HepG2 (cell line): ENCODE data around the gene C3orf22. TPM values are rescaled to one million over a fixed set of nuclear protein-coding genes. Genes with fewer than 3 reads are reported as not detected.

ENCODE experiments used
- ATAC-seq: fragments of 200-7000 bp; cut with Tn5 transposase; 3 replicates; pipeline ENCODE4 v1.9.1; 2020; ENCODE audit warnings: mild to moderate bottlenecking, moderate library complexity
- BruUV-seq: library from RNA; stranded (reverse); fragments of 400-500 nt; replicated peaks from 2 replicates; lab custom pipeline; 2021; lab: Mats Ljungman, UMichigan
- CTCF ChIA-PET: fragments of 300-600 bp; formaldehyde crosslinking; extraction: SDS; loops from one replicate; lab custom pipeline; 2021; ENCODE audit warnings: low total read pairs, inconsistent platforms, low intra/inter-chr PET ratio; lab: Yijun Ruan, JAX
- POLR2A ChIA-PET: fragments of 350-600 bp; sonication (Branson Sonifier 250); formaldehyde crosslinking; loops from one replicate; lab custom pipeline; 2020; ENCODE audit warnings: antibody characterized with exemption, inconsistent platforms; lab: Yijun Ruan, JAX
- DNase-seq: peaks from one replicate; pipeline ENCODE4 v3.0.0-alpha.2; 2015; ENCODE audit warnings: low spot score
- FAIRE-seq: peaks from 3 replicates; lab custom pipeline; 2011; peaks lifted over from hg19 to GRCh38; lab: Jason Lieb, UNC
- H2AFZ ChIP-seq: one replicate; pipeline ENCODE4 v1.6.1; 2011; ENCODE audit warnings: low read length, inconsistent platforms
- H3K27ac ChIP-seq: fragments of 300-600 bp; 3 replicates; pipeline ENCODE4 v1.8.0; 2011; ENCODE audit warnings: mixed run types, mild to moderate bottlenecking, mixed read lengths, low read length, inconsistent platforms; ENCODE audit not compliant: insufficient read depth; ENCODE audit errors: extremely low read length
- H3K27me3 ChIP-seq, 2 experiments: fragments of 200-600 bp in 1 of 2; 2 replicates in 1 of 2; 3 replicates in 1 of 2; pipeline versions ENCODE4 v1.6.0 to v1.8.0; 2011; ENCODE audit warnings: low read length in 2 of 2, mild to moderate bottlenecking in 2 of 2, moderate library complexity in 2 of 2, inconsistent platforms in 1 of 2; ENCODE audit not compliant: insufficient read depth in 2 of 2, control insufficient read depth in 1 of 2
- H3K36me3 ChIP-seq, 2 experiments: fragments of 200-600 bp in 1 of 2; replicated peaks in 1 of 2; 2 replicates in 1 of 2; 3 replicates in 1 of 2; pipeline versions ENCODE4 v1.5.1 to v1.8.0; 2011; ENCODE audit warnings: low read length in 2 of 2, inconsistent platforms in 1 of 2; ENCODE audit not compliant: insufficient read depth in 2 of 2, control insufficient read depth in 1 of 2
- H3K4me1 ChIP-seq: 2 replicates; pipeline ENCODE4 v1.5.1; 2012; ENCODE audit warnings: low read length, inconsistent platforms; ENCODE audit not compliant: insufficient read depth
- H3K4me2 ChIP-seq: 2 replicates; pipeline ENCODE4 v1.6.0; 2011; ENCODE audit warnings: low read depth, low read length, inconsistent platforms
- H3K4me3 ChIP-seq, 3 experiments: fragments of 200-600 bp in 1 of 3; sonication (generic), shearing (Covaris generic) in 1 of 3; replicated peaks in 1 of 3; 2 replicates each; pipeline ENCODE4 v1.5.1; 2011 to 2016; ENCODE audit warnings: low read length in 3 of 3, inconsistent platforms in 2 of 3, low read depth in 2 of 3, mild to moderate bottlenecking in 2 of 3, control low read depth in 1 of 3, mixed read lengths in 1 of 3; ENCODE audit not compliant: insufficient read depth in 1 of 3
- H3K79me2 ChIP-seq: one replicate; pipeline ENCODE4 v1.6.1; 2011; ENCODE audit warnings: low read length, inconsistent platforms; ENCODE audit not compliant: insufficient read depth
- H3K9ac ChIP-seq: 2 replicates; pipeline ENCODE4 v1.6.0; 2011; ENCODE audit warnings: mild to moderate bottlenecking, low read depth, low read length, inconsistent platforms; ENCODE audit not compliant: insufficient read depth
- H3K9me3 ChIP-seq: 2 replicates; pipeline ENCODE4 v1.5.1; 2012; ENCODE audit warnings: mild to moderate bottlenecking, low read length
- H4K20me1 ChIP-seq: 2 replicates; pipeline ENCODE4 v1.6.0; 2011; ENCODE audit warnings: inconsistent platforms, mild to moderate bottlenecking, low read length, moderate library complexity; ENCODE audit not compliant: insufficient read depth
- AGO2 ChIP-seq: fragments of 200-400 bp; formaldehyde crosslinking; optimal IDR thresholded peaks from 2 replicates; pipeline ENCODE3; 2017; ENCODE audit warnings: mild to moderate bottlenecking, low read depth, low read length, moderate library complexity
- FOXC1 ChIP-seq: sonication (generic); formaldehyde crosslinking; IDR thresholded peaks from 2 replicates; pipeline ENCODE4 v1.8.0; 2022; ENCODE audit warnings: mild to moderate bottlenecking, missing genetic modification reagents, borderline replicate concordance
- HNRNPL ChIP-seq: fragments of 200-400 bp; formaldehyde crosslinking; IDR thresholded peaks from 2 replicates; pipeline ENCODE4 v1.6.1; 2017; ENCODE audit warnings: mild to moderate bottlenecking, low read depth, low read length
- MAZ ChIP-seq, 2 experiments: sonication (generic) in 1 of 2; formaldehyde crosslinking in 1 of 2; IDR thresholded peaks; 2 replicates each; pipeline versions ENCODE4 v1.5.0 to v1.6.1; 2012 to 2020; ENCODE audit warnings: low read depth in 2 of 2, mild to moderate bottlenecking in 2 of 2, borderline replicate concordance in 1 of 2, improper control_type of control experiment in 1 of 2, low read length in 1 of 2, missing genetic modification reagents in 1 of 2, moderate library complexity in 1 of 2
- PRPF4 ChIP-seq: fragments of 200-400 bp; formaldehyde crosslinking; IDR thresholded peaks from 2 replicates; pipeline ENCODE4 v1.6.1; 2016; ENCODE audit warnings: low read length, low read depth; ENCODE audit not compliant: poor library complexity, severe bottlenecking
- RBFOX2 ChIP-seq: fragments of 200-400 bp; formaldehyde crosslinking; IDR thresholded peaks from 2 replicates; pipeline ENCODE4 v1.6.1; 2017; ENCODE audit warnings: low read depth, mild to moderate bottlenecking, low read length
- SALL2 ChIP-seq: sonication (generic); formaldehyde crosslinking; IDR thresholded peaks from 2 replicates; pipeline ENCODE4 v1.8.1; 2023; ENCODE audit warnings: mild to moderate bottlenecking, missing genetic modification reagents, inconsistent platforms
- ZC3H4 ChIP-seq: sonication (generic); formaldehyde crosslinking; IDR thresholded peaks from 2 replicates; pipeline ENCODE4 v1.4.0; 2020; ENCODE audit warnings: missing genetic modification reagents, borderline replicate concordance
- ZFX ChIP-seq: sonication (generic); formaldehyde crosslinking; IDR thresholded peaks from 2 replicates; pipeline ENCODE4 v1.4.0; 2020; ENCODE audit warnings: mild to moderate bottlenecking, low read depth, missing genetic modification reagents, moderate library complexity
- ZFY ChIP-seq: sonication (generic); formaldehyde crosslinking; IDR thresholded peaks from 2 replicates; pipeline ENCODE4 v1.4.0; 2020; ENCODE audit warnings: missing genetic modification reagents
- ZNF432 ChIP-seq: sonication (generic); formaldehyde crosslinking; IDR thresholded peaks from 2 replicates; pipeline ENCODE4 v1.5.0; 2020; ENCODE audit warnings: missing genetic modification reagents, mild to moderate bottlenecking, borderline replicate concordance
- ZNF501 ChIP-seq: sonication (generic); formaldehyde crosslinking; IDR thresholded peaks from 2 replicates; pipeline ENCODE4 v1.5.1; 2020; ENCODE audit warnings: mild to moderate bottlenecking, moderate library complexity, missing genetic modification reagents
- ZNF652 ChIP-seq: IDR thresholded peaks from 2 replicates; pipeline ENCODE4 v1.6.1; 2016; ENCODE audit warnings: low read depth, borderline replicate concordance
- WGBS: methylation state at CpG from one replicate; pipeline ENCODE4 v1.1.6; 2017; ENCODE audit warnings: low lambda C conversion rate; 5-methylcytosine and 5-hydroxymethylcytosine counted together
- in situ Hi-C: cut with HindIII; loops from 2 replicates; pipeline ENCODE4 v1.10.0; 2017; ENCODE audit warnings: low pct_unique_long_range_greater_than_20kb; ENCODE audit not compliant: extremely low pct_ligation_motif_present
- intact Hi-C: fragments of 100-400 bp; cut with micrococcal nuclease; formaldehyde crosslinking; loops from one replicate; pipeline ENCODE4 v1.10.0; 2022; ENCODE audit not compliant: unreplicated experiment
- polyA plus RNA-seq, 8 experiments: library from polyadenylated mRNA; depleted of rRNA in 3 of 8; stranded (reverse) in 7 of 8; unstranded in 1 of 8; fragments of >200 nt; fragmentation: Illumina TruSeq in 4 of 8; extraction: Trizol in 4 of 8; gene quantifications; 2 replicates each; pipeline versions ENCODE4 v1.2.1 to v1.2.3, GENCODE V29; 2011 to 2016; ENCODE audit warnings: low read depth in 4 of 8, missing spikeins in 1 of 8, mixed read lengths in 1 of 8; ENCODE audit not compliant: insufficient read depth in 1 of 8
- total RNA-seq, 5 experiments: library from RNA; depleted of rRNA; stranded (reverse); fragments of >200 nt; fragmentation: Illumina TruSeq; extraction: Trizol; gene quantifications; 2 replicates each; pipeline ENCODE4 v1.2.3, GENCODE V29; 2016; ENCODE audit warnings: low read depth in 1 of 5

Gene C3orf22
- total and polyA plus RNA-seq, 2 of the 13 experiments (the other 11 are each of a cell fraction or from before 2014, with no cell fraction given): not detected

GRCh38 chr3:126526668-126527005 is 32.1 kb downstream of the C3orf22 start:
- FAIRE-seq (no peak), DNase-seq (no peak), ATAC-seq (no peak)
- H3K9me3 ChIP-seq: no peaks in the 10 kb centered on the region
- H2AFZ ChIP-seq: no peak overlapping the region
- H3K27me3 ChIP-seq: no peaks in the 10 kb centered on the region; a peak in 1 of 5 replicates
- POLR2A ChIA-PET: interaction anchor here (4.7 kb wide), 1 partner anchor 8 kb away, joined by 53 read pairs; the partner anchor contains the start of gene UROC1
- peaks cover 16% of the 10 kb centered on the region for H3K79me2 ChIP-seq
- TF ChIP-seq RBFOX2: peak; percentile 35; the same call in 1 of the 2 replicates
- TF ChIP-seq SALL2: no peak
- TF ChIP-seq AGO2: peak; percentile 63
- no peak overlapping the region for H3K9ac ChIP-seq
- intact Hi-C loops (no loop called here), in situ Hi-C loops (no loop called here)
- WGBS: no CpG with 5 or more reads among the region's 7 CpGs
- no peak overlapping the region for H3K4me2 ChIP-seq
- H3K4me3 ChIP-seq: no peak overlapping the region
- no peaks in the 10 kb centered on the region for H4K20me1 ChIP-seq
- H3K27ac ChIP-seq: peak overlapping the region; percentile 88
- H3K36me3 ChIP-seq: no peaks in the 10 kb centered on the region; a peak in 1 of 5 replicates
- BruUV-seq: no TSS peak
- H3K4me1 ChIP-seq: peaks cover 87% of the 10 kb centered on the region
- CTCF ChIA-PET: no interaction called here

DNA sequence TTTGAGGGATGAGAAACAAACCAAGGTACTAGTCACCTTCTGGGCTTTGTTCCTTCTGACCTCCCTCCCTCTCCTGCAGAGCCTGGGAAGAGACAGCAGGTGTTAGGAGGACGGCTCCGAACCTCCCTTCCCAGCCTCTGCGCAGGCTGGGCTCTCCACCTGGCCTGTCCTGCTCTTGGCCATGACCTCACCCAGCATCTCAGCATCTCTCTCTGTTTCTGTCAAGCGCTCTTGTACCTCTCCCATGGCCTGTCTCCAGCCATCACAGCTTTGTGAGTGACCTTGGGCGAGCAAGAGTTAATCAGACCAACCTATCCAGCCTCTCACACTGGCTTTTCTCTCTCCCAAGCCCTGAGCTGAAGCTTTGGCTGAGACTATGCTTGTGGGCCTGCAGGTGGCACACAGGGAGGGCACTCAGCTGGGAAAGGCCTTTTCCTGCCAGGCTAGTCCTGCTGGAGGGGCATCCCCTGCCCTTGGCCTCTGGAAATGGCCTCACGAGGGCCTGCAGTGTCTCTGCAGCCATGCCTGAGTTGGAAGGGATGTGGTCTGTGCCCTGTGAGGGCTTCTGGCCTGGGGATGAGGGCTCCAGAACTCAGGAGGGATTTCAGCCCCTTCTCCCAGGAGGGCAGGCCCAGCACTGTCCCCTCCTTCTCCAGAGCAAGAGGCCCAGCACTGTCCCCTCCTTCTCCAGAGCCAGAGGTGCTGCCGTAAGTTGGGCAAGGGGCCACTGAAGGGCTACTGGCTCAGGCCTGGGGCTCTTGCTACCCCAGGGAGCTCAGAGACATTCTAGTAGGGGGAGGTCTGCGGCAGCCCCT is 32.7 kb downstream of the C3orf22 start:
- Histone ChIP-seq H3K9me3 (no peaks in the 10 kb centered on the region), H3K9ac (peak overlapping the region; percentile 88), H3K36me3 (no peaks in the 10 kb centered on the region; a peak in 1 of 5 replicates), H3K27me3 (no peaks in the 10 kb centered on the region; a peak in 1 of 5 replicates), H2AFZ (no peak overlapping the region), H3K4me3 (peak overlapping the region in 1 of 3 experiments; percentile 84; a peak in 1 of 6 replicates), H3K79me2 (peaks cover 16% of the 10 kb centered on the region), H4K20me1 (no peaks in the 10 kb centered on the region), H3K4me1 (peaks cover 91% of the 10 kb centered on the region), H3K27ac (peak overlapping the region; percentile 98), H3K4me2 (peak overlapping the region; percentile 97)
- ChIA-PET POLR2A (interaction anchor here (4.7 kb wide), 1 partner anchor 8 kb away, joined by 53 read pairs; the partner anchor contains the start of gene UROC1), CTCF (no interaction called here)
- no peak for FAIRE-seq
- 98% methylated on average over 5 of the region's 8 CpGs for WGBS
- in situ Hi-C loops: no loop called here
- DNase-seq: no peak
- ATAC-seq: no peak
- intact Hi-C loops: no loop called here
- BruUV-seq: no TSS peak
- TF ChIP-seq ZFX (CRISPR knock-in tag): peak; percentile 25; the same call in 1 of the 2 replicates
- no peak for TF ChIP-seq PRPF4
- no peak for TF ChIP-seq ZNF432
- 0 out of 2 replicates have a peak, but pooled peaks have one; percentile 23 for TF ChIP-seq ZNF501 (CRISPR knock-in tag)
- 0 out of 2 replicates have a peak, but pooled peaks have one; percentile 40 for TF ChIP-seq HNRNPL
- peak; percentile 89 for TF ChIP-seq ZNF652 (CRISPR knock-in tag)
- no peak for TF ChIP-seq MAZ (IDR thresholded peaks at IDR 0.05; ENCODE audit: borderline replicate concordance, low read depth, low read length)
- TF ChIP-seq MAZ (CRISPR knock-in tag; IDR thresholded peaks at IDR 0.05; ENCODE audit: low read depth): 0 out of 2 replicates have a peak, but pooled peaks have one; percentile 0
- TF ChIP-seq FOXC1 (CRISPR knock-in tag): peak; percentile 37; the same call in 1 of the 2 replicates
- TF ChIP-seq ZC3H4: 0 out of 2 replicates have a peak, but pooled peaks have one; percentile 11
- peak; percentile 40; the same call in 1 of the 2 replicates for TF ChIP-seq ZFY (CRISPR knock-in tag)
